HepG2 (cell line): ENCODE measurements around the gene CCL4L2.
"Not testable (repeated sequence)": the region's sequence is repeated elsewhere in the genome, so short reads cannot be mapped to it uniquely, and the experiment has no call there.

Source experiments
- FOXJ3 ChIP-seq: sonication (generic); formaldehyde crosslinking; IDR thresholded peaks from 2 replicates; pipeline ENCODE4 v1.4.0; 2020; ENCODE audit warnings: missing genetic modification reagents, mild to moderate bottlenecking, borderline replicate concordance
- MBD4 ChIP-seq: IDR thresholded peaks from 2 replicates; pipeline ENCODE4 v1.6.1; 2012; ENCODE audit warnings: low read length, inconsistent platforms, borderline replicate concordance
- MLXIP ChIP-seq: sonication (generic); formaldehyde crosslinking; IDR thresholded peaks from 2 replicates; pipeline ENCODE4 v1.9.0; 2021; ENCODE audit warnings: missing genetic modification reagents, borderline replicate concordance
- POLR2AphosphoS5 ChIP-seq: IDR thresholded peaks from 2 replicates; pipeline ENCODE4 v1.6.1; 2012; ENCODE audit warnings: low read depth, low read length
- SMARCE1 ChIP-seq: fragments of 450-650 bp; IDR thresholded peaks from 2 replicates; pipeline ENCODE4 v1.6.1; 2017; ENCODE audit warnings: borderline replicate concordance
- SOX5 ChIP-seq: IDR thresholded peaks from 2 replicates; pipeline ENCODE4 v1.6.1; 2016; ENCODE audit warnings: borderline replicate concordance
- SOX6 ChIP-seq, 2 experiments: fragments of 450-650 bp in 1 of 2; sonication (generic) in 1 of 2; formaldehyde crosslinking in 1 of 2; IDR thresholded peaks; 2 replicates each; pipeline versions ENCODE4 v1.4.0 to v1.6.1; 2017 to 2020; ENCODE audit warnings: antibody characterized with exemption in 1 of 2, mild to moderate bottlenecking in 1 of 2, missing genetic modification reagents in 1 of 2
- SRF ChIP-seq: IDR thresholded peaks from 2 replicates; pipeline ENCODE4 v1.6.1; 2011; ENCODE audit warnings: mild to moderate bottlenecking, low read depth, low read length, moderate library complexity
- TBP ChIP-seq: sonication (generic); formaldehyde crosslinking; IDR thresholded peaks from 2 replicates; pipeline ENCODE4 v1.5.0; 2020; ENCODE audit warnings: missing genetic modification reagents
- THRA ChIP-seq: sonication (generic); formaldehyde crosslinking; IDR thresholded peaks from 2 replicates; pipeline ENCODE4 v1.4.0; 2020; ENCODE audit warnings: missing genetic modification reagents, borderline replicate concordance
- TF ChIP-seq, protein P1 (sequence below): IDR thresholded peaks from 2 replicates; pipeline ENCODE4 v1.6.1; 2012; ENCODE audit warnings: inconsistent platforms
- TF ChIP-seq, protein P2 (sequence below): sonication (generic); formaldehyde crosslinking; conservative IDR thresholded peaks from 2 replicates; pipeline ENCODE4 v1.4.0; 2020; ENCODE audit warnings: missing genetic modification reagents
- TF ChIP-seq, protein P3 (sequence below): sonication (generic); formaldehyde crosslinking; IDR thresholded peaks from 2 replicates; pipeline ENCODE4 v1.5.0; 2020; ENCODE audit warnings: mild to moderate bottlenecking, missing genetic modification reagents, moderate library complexity
- TF ChIP-seq, protein P4 (sequence below), 2 experiments: fragments of 450-650 bp in 1 of 2; sonication (generic) in 1 of 2; formaldehyde crosslinking; IDR thresholded peaks; 2 replicates each; pipeline versions ENCODE4 v1.5.0 to v1.8.0; 2020 to 2022; ENCODE audit warnings: mild to moderate bottlenecking in 1 of 2, missing genetic modification reagents in 1 of 2

- TF ChIP-seq THRA (CRISPR knock-in tag); SRF; SOX6 (IDR thresholded peaks at IDR 0.05); SOX6 (CRISPR knock-in tag; IDR thresholded peaks at IDR 0.05); POLR2AphosphoS5; SMARCE1; MLXIP (CRISPR knock-in tag); SOX5 (CRISPR knock-in tag); FOXJ3; TBP; MBD4: not testable (repeated sequence)
- TF ChIP-seq, protein P1, sequence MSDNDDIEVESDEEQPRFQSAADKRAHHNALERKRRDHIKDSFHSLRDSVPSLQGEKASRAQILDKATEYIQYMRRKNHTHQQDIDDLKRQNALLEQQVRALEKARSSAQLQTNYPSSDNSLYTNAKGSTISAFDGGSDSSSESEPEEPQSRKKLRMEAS = not testable (repeated sequence)
- TF ChIP-seq, protein P2, sequence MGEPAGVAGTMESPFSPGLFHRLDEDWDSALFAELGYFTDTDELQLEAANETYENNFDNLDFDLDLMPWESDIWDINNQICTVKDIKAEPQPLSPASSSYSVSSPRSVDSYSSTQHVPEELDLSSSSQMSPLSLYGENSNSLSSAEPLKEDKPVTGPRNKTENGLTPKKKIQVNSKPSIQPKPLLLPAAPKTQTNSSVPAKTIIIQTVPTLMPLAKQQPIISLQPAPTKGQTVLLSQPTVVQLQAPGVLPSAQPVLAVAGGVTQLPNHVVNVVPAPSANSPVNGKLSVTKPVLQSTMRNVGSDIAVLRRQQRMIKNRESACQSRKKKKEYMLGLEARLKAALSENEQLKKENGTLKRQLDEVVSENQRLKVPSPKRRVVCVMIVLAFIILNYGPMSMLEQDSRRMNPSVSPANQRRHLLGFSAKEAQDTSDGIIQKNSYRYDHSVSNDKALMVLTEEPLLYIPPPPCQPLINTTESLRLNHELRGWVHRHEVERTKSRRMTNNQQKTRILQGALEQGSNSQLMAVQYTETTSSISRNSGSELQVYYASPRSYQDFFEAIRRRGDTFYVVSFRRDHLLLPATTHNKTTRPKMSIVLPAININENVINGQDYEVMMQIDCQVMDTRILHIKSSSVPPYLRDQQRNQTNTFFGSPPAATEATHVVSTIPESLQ (CRISPR knock-in tag) = not testable (repeated sequence)
- TF ChIP-seq, protein P3, sequence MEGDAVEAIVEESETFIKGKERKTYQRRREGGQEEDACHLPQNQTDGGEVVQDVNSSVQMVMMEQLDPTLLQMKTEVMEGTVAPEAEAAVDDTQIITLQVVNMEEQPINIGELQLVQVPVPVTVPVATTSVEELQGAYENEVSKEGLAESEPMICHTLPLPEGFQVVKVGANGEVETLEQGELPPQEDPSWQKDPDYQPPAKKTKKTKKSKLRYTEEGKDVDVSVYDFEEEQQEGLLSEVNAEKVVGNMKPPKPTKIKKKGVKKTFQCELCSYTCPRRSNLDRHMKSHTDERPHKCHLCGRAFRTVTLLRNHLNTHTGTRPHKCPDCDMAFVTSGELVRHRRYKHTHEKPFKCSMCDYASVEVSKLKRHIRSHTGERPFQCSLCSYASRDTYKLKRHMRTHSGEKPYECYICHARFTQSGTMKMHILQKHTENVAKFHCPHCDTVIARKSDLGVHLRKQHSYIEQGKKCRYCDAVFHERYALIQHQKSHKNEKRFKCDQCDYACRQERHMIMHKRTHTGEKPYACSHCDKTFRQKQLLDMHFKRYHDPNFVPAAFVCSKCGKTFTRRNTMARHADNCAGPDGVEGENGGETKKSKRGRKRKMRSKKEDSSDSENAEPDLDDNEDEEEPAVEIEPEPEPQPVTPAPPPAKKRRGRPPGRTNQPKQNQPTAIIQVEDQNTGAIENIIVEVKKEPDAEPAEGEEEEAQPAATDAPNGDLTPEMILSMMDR (CRISPR knock-in tag) = peak; percentile 51
- TF ChIP-seq, protein P4, sequence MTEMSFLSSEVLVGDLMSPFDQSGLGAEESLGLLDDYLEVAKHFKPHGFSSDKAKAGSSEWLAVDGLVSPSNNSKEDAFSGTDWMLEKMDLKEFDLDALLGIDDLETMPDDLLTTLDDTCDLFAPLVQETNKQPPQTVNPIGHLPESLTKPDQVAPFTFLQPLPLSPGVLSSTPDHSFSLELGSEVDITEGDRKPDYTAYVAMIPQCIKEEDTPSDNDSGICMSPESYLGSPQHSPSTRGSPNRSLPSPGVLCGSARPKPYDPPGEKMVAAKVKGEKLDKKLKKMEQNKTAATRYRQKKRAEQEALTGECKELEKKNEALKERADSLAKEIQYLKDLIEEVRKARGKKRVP (CRISPR knock-in tag; IDR thresholded peaks at IDR 0.05) = not testable (repeated sequence)
These were observed 18.8 kb downstream of the CCL4L2 start for GRCh38 chr17:36229644-36230043.
